HG02759 (cell line): ENCODE results near the gene PI4KB.

ENCODE experiments used
- ATAC-seq: cut with Tn5 transposase; IDR thresholded peaks from one replicate; pipeline ENCODE4 v1.9.1; 2021; ENCODE audit warnings: mild to moderate bottlenecking, moderate library complexity; ENCODE audit not compliant: unreplicated experiment

Gene PI4KB

DNA sequence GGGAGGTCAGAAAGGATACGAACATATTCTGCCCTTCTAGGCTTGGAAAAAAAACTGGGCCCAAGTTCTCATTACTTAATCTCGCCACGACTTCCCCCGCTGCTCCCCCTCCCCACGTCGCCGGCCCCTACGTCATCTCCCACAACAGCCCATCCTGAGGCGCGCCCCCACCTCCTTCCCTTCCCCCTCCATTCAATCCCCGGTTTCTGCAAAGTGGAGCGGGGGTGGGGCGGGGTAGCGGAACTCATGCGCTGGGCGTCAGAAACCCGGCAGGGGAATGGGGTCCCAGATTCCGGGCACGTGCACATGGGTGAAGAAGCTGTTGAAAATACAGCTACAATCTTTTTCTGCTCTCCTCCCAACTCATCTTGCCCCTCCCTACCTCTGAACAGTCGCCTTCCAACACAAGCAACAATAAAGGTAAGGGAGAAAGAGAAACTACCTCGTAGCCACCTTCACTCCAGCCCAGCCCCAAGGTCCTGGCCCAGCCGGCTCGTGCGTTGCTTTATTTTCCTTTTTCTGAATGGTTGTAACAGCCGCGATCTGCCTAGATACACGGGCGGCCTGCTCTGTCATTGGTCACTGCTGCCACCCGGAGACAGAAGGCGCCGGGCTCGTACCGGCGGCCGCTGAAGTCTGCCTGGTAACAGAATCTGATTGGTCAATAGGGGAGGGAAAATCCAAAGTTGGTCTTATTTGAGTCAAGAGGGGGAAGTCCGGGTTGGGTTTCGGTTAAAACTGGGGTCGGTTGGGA is 19.7 kb upstream of the PI4KB start, which contains the start of gene RFX5:
Gene RFX5 (minus strand): TSS at position 484 of the 754 bp plus-strand sequence. CDS start 932 bp downstream, outside the sequence.
- peak; percentile 93 for ATAC-seq

DNA sequence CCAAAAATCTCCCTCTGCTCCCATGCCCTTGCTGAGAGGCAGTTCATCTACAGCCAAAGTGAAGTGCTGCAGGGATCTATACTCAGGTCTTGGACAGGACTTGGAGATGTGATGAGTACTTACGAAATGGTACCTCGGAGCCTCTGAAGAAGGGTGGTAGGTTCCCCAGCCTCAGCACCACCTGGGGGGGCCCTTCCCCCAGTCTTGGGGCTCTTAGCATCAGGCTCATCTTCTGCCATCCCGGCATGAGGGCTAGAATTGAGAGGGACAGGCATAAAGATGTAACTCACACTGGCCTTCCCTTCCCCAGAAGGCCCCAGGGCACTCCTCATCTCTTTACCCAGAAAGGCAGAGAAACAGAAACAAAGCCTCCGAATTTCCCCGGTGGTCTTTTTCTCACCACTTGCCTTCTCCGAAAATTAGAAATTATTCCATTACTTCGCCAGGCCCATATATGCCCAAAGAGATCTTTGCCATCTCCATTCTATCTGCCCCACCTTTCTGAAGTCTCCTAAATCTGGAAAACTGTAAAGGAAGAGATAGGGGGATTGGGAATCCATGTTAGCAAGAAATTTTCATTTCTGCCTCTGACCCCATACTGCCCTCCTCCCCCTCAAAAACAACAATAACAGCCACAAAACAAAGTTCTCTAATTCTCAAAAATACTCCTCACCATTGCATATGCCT is 19.0 kb upstream of the PI4KB start:
- no peak for ATAC-seq

DNA sequence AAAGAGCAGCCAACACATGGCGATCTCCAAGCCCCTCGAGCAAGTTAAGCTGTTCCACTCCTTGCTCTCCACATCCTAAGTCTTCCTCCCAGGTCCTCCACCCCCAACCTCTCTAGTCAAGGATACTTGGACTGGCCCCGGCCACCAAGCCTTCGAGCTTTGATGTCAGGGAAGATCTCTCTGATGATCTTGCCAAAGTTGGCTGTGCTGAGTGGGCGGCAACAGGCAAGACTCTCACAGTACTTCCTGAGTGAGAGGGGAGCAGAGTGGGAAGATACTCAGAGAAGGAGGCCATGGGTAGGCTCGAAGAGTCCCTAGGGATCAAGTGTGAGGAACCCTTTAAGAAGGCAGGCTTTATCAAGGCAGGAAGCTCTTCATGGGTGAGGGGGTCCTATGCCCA is 17.1 kb upstream of the PI4KB start:
- ATAC-seq = no peak

DNA sequence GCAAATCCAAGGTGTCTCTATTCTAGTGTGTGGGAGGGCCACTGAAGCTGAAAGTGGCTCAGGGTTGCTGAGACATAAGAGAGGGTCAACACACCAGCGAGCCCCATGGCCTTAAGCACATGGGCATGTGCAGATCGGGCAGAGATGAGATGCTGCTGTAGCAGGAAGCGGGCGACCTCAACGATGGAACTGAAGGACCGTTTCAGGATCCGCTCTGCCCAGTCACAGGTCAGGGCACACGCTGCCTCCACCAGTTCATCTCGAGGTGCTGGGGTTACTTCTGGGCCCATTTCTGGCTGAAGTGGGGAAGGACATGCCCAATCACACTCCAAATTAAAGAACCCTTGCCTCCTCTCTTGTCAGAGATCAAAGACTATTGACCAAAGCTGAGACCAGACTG is 16.4 kb upstream of the PI4KB start:
- no peak for ATAC-seq

DNA sequence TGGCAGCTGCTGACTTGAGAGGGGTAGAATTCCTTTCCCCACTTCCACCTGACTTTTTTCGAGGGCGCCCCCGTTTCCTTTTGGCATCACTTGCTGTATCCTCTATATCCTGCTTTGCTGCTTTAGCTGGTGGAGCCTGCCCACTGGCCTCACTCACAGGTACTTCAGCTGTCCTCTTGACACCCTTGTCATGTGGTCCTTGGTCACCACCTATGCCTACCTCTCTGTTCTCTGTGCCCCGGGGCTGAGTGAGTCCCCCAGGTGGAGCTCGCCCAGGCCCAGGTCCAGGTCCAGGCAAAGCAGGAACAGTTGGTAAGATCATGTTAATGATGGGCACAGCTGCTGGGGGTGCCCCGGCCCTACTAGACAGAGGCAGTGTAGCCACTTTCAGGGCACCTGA is 15.4 kb upstream of the PI4KB start:
- ATAC-seq = no peak

DNA sequence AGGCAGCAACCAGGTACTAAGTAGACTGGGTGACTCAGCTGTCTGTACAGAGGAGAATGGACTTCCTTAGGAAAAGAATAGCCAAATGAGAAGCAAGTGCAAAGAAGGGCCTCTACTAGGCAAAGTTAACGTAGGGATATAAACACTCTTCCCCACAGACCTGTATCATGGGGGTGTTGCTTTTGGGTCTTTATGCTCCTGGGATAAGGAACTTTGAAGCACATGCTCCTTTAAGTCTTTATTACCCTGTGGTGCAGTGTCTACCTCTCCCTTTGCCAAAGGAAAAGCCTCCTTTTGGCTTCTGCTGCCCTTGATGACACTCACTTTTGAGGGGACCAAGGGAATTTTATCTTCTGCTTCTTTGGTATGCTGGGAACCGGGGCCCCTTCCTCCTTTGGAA is 14.8 kb upstream of the PI4KB start:
- no peak for ATAC-seq

DNA sequence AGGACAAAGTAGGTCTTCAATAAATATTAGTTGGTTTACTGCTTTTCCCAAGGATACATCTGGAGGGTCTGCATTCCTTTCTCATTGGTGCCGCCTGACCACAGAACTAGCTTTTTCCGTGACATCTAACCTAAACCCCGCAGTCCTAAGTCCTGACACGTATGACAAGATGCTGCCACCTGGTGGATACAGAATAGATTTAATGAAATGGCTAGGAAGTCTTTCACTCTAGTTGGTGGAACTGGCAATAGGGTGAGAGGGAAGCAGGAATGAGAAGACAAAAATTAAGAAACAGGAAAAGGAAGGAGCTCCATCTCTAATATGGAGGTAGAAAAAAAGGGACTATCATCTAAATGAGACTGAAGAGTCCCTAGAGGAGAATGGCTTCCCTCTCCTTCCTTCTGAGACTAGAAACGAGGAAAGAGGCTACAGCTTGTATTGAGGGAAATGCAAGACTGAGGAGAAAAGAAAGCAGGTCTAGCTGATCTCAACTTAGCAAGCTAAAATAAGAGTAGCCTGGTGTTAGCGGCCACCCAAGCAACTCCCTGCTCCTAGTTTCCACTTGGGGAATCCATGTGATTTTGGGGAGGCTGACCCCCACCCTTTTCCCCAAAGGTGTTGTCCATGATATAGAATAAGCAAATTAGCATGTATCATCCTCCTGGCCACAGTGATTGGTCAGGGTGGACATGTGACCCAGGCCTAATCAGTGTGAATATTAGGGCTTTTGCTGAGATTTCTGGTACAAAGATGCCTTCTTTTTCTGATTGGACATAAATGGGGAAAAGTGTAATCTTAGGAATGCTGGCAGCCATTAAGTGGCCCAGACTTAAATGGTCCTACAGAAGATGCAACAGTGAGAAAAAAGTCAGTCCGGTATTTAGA is 13.9 kb upstream of the PI4KB start:
- no peak for ATAC-seq

DNA sequence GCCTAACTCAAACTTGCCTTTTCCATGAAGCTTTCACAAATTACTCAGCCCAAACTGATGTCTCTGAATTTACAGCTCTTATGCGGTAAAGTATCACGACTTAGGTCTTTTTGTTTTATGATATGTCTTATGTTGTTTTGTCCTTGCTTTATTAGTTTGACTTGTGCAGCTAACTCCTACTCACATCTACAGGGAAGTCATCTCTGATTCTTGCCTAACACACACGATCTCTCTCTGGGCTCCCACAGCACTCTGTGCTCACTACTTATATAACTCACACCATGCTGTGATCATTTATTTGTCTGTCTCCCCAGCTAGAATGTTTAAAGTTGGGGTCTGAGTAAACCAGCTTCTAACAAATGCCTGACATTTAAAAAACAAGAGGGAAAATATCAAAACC is 9.3 kb upstream of the PI4KB start:
- no peak for ATAC-seq

DNA sequence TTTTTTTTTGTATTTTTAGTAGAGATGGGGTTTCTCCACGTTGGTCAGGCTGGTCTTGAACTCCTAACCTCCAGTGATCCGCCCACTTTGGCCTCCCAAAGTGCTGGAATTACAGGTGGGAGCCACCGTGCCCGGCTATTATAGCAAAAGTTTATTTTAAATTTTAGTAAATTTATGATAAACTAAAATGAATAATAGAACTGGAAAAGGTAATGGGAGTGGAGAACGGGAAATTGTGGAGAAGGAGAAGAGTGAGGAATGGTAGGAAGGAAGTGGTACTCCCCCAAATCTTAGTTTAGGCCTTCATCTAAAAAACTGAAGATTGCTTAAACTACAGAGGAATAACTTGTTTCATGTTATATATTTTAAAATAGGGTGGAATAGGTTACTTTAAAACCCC is 7.6 kb upstream of the PI4KB start:
- no peak for ATAC-seq

DNA sequence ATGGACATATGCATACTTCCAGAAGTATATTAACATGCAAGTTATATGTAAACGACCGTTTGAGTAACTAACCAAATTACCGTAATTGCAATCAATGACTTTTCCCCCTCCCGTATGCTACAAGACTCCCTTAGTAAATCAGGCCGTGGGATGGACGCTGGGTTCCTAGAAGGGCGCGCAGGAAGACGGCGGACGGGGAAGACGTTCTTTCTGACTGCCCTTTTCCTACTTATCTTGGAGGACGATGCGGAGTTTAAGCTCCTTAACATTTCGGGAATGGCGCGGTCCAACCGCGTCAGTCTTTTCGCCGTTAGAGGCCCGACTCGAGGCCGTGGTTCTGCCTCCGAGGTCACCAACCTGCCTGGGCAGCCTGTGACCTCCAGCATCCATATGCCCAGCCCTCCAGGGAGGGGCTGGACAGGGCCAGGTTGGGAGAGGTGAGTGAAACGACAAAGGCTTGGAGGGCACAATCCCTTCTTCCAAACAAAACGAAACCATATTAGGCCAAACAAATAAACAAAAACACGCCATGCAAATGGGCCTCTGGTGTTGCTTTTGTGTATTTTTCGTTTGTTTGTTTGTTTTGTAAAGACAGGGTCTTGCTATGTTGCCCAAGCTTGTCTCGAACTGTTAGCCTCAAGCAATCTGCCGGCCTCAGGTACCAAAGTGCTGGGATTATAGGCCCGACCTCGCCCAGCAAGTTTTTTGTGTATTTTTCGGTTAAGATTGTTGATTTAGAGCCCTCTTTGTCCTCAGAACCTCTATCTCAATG is 873 bp upstream of the PI4KB start:
- peak; percentile 13 for ATAC-seq

DNA sequence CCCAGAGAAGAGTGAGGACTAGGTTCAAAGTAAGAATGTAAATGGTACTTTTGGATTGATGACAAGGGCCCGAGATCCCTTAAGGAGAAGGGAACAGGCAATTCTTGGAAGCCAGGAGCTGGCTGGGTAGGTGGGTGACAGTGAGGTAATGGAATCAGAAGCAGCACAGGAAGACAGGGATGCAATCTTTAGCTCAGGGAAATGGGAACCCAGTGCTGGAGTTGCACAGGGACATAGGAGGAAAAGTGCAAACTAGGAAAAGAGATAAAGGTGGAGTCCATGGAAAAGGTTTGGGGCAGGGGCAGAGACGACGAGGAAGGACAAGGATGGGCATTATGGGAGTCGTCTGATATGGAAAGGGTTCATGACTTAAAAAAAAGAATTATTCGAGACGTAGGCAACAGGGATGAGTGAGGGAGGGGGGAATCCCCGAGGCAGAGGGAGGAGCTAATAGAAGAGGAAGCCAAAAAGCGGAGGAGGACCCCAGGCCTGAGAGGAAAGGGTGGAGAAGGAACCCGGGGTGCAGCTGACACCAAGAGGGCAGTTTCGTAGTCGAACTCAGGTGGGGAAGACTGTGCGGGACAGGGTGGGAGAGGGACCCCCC is 495 bp downstream of the PI4KB start:
- ATAC-seq = peak; percentile 62

DNA sequence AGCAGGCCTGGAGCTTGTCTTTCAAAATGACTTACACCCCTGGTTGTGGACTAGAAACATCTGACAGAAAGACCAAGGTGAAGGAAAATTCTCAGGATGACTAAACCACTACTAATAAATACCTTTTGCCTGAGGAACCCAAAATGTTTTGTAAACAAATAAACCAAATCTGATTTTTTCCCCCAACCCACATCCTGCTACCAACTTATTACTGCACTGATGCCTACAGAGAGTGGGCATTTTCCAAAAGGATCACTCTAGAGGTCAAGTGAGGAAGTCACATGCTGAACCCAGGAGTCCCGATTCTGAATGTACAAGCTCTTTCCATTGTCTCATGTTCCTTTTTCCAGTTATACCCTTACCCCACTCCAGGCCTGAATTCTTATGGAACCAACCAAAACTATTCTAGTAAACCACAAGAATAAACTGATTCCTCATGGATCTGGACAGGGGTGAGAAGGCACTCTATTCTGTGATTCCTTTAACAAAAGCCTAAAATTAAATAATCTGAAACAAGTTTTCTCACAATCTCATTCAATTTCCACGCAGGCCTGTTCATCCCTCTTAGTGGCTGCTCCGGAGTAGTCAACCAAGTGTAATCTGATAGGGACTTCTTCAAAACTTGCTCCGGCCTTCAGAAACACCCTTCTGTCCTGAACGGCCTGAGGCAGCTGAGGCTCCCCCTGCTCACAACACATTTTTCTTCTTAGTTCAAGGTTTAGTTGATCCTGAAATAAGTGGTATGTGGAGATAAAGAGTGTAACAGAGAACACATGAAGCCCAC is 1.4 kb downstream of the PI4KB start:
- no peak for ATAC-seq

DNA sequence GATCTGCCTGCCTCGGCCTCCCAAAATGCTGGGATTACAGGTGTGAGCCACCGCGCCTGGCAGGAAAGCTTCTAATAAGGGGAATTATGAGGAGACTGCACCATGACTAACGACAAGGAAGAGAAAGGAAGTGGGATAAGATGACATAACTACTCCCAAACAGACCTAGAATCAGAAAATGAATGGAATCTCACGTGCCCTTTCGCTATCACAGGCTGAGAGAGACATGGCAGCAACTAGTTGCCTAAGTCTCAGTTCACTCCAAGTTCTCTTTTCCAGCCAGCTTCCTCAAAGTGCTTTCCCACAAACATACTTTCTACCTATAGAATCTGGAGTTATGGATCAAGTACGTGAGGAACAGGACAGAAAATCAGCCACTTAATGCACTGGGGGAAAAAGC is 2.0 kb downstream of the PI4KB start:
- no peak for ATAC-seq

DNA sequence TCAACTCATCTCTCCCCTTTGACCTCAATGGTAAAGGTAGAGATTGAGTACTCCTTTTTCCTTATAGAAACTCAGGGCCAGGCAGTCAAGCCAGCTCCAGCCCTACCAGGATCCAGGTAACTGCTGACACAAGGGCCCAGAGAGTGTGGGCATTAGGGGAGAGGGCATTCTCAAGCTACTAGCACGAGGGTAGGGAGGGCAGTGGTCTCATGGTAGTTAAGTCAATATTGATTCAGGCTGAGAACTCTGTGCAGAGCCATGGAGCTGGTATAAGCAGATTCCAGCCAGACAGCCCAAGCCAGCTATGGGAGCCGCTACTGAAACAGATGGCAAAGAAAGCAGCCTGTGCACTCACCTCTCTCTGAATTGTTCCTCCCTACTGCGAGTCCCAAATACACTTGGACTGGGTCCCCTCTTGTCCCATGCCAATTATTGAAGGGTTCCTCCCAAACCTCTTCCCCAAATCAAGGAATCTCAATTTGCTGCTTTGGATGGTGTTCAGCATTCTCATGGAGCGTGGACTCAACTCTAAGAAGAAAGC is 2.8 kb downstream of the PI4KB start:
- no peak for ATAC-seq

DNA sequence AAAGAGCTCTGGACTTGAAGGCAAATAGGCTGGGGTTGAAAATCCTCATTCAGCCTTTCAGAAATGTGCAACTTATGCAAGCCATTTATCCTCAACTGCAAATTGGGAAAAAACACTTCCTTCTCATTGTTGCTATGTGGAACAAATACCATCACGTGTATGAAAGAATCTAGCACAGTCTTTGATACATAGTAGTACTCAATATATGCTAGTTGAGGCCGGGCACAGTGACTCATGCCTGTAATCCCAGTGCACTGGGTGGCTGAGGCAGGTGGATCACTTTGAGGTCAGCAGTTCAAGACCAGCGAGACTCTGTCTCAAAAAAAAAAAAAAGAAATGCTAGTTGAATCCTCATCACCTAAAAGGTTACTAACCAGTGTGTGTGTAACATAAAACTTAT is 8.2 kb downstream of the PI4KB start:
- ATAC-seq = no peak

DNA sequence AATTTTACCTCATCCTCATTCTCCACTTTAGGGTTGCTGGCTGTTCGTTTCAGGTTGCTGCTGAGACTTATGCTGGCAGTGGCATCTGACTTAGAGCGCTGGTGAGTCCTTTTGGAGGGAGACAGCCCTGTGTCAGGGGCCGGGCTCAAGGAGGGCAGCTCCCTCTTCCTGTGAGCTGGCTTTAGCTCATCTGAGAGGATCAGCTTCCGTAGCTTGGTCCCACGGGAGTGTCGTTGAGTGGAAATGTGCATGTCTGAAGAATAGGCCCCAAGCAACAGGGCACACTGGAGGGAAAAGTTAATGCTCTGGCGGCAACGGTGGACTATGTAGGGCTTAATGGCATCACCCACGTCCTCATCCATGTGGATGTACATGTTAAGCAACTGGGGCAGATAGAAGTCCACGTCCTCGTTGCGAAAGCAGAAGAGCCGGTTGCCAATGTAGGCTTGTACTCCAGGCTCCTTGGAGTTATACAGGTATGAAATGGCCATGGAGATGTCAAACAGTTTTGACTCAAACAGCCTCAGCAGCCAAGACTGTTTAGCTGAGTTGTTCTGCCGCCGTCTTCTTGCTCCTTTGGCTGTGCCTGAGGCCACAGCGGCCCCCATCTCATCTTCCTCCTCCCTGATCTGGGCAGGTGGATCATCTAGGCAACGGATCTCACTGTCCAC is 11.5 kb downstream of the PI4KB start:
- ATAC-seq = no peak

DNA sequence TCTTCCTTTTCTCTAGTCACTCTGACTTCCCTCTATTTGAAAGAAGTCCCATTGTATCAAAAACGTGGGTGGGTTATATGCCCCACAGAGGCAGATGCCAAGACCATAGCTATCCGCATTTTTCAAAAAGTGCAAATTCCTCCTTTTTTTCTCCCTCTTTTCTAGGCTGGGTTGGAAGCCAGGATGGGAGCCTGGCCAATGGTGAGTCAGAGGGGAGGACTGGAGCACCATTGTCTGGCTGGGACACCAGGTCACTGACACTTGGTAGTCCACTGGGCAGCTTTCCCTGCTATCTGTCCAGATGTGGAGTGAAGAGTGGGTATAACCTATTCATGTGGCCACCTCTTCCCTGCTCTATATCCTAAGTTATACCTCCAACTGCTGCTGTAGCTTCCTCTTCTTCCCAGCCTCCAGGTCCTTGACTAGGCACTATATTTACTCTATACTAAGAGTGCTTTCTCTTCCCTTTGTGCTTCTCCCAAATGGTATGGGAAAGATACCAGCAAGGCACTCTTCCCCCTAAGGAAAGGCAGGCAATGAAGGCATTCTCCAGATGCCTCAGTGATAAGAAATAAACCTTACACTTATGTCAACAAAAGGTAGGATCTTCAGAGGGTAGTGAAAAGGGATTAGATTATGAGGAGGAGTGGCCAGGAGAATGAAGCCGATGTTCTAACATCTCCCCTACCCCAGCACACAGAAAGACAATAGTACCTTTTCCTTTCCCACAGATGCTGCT is 12.9 kb downstream of the PI4KB start:
- ATAC-seq = no peak

DNA sequence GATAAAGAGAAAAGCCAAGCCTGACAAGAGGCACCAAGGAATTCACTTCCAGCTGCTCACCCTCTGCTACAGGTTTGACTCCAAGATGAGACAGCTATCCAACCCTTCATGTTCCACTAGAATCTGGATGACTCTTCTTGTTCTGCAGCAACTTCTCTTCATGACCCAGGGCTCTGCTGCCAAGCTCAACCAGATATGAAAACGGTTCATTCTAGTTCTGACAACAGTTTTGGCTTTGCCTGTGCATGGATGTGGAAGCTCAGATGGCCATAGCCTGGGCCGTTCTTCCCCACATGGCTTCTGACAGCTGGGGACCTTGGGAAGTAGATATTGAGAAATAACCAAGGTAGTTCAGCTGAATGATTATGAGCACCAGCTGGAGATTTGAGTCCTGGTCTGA is 13.7 kb downstream of the PI4KB start:
- no peak for ATAC-seq
